Gastrocnemius medialis (tissue), 4 donors: ENCODE data around the gene SYCE3.

Source experiments
- POLR2A ChIP-seq, 2 donors: fragments of 450-650 bp; IDR thresholded peaks; one replicate each; pipeline ENCODE4 v1.6.1; 2017; ENCODE audit warnings: antibody characterized with exemption in 2 of 2, mild to moderate bottlenecking in 2 of 2, moderate library complexity in 2 of 2
- TF ChIP-seq, protein P1 (sequence below), 5 experiments: fragments of 450-650 bp in 3 of 5; fragments of 200-600 bp in 2 of 5; sonication (generic) in 2 of 5; IDR thresholded peaks in 4 of 5; conservative IDR thresholded peaks in 1 of 5; 1 replicate in 4 of 5; 2 replicates in 1 of 5; pipeline ENCODE4 v1.5.1; 2016 to 2019; ENCODE audit warnings: antibody characterized with exemption in 5 of 5, mild to moderate bottlenecking in 3 of 5, moderate library complexity in 3 of 5

DNA sequence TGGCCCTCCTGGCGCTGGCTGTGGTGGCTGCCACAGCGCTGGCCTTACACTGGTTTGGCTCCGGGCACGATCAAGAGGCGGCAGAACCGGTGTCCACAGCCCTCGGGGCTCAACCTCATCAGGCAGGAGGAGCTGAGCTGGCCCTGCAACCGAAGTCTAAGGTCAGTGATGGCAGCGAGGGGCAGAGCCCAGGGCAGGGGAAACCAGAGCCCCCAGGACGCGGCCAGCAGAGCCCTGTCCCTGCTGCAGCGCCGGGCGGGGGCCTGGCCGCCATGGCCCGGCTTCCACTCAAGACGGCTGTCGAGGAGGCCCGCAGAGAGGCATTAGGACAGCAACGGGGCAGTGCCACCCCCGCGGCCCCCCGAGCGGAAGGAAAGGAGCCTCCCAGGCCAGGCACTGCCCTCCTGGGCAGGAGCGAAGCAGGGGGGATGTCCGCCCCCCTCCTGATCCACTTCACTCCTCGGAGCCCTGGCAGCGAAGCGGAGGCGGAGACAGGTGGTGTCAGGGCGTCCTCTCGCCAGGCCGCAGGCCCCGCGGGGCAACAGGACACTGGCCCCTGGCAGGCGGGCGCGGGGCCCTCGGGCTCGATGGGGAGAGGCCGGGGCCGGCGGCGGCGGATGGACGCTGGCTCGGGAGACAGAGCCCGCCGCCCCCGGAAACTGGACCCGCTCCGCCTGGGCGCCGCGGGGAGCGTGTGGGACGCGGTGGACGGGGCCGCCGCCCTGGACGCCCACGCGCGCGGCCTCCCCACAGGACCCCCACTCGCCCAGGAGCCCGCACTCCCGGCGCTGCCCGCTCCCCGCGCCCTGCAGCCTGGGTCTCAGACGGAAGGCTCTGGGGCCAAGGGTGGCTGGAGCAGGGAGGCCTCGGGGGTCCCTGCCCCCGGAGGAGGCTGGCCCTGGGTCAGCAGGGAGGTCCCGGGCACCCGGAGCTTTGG is 16.1 kb downstream of the SYCE3 start:
- TF ChIP-seq, protein P1, sequence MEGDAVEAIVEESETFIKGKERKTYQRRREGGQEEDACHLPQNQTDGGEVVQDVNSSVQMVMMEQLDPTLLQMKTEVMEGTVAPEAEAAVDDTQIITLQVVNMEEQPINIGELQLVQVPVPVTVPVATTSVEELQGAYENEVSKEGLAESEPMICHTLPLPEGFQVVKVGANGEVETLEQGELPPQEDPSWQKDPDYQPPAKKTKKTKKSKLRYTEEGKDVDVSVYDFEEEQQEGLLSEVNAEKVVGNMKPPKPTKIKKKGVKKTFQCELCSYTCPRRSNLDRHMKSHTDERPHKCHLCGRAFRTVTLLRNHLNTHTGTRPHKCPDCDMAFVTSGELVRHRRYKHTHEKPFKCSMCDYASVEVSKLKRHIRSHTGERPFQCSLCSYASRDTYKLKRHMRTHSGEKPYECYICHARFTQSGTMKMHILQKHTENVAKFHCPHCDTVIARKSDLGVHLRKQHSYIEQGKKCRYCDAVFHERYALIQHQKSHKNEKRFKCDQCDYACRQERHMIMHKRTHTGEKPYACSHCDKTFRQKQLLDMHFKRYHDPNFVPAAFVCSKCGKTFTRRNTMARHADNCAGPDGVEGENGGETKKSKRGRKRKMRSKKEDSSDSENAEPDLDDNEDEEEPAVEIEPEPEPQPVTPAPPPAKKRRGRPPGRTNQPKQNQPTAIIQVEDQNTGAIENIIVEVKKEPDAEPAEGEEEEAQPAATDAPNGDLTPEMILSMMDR (IDR thresholded peaks at IDR 0.05 in 4 of 5, conservative IDR thresholded peaks at IDR 0.05 in 1 of 5), result no peak
- no peak for TF ChIP-seq POLR2A (IDR thresholded peaks at IDR 0.05)
